ENCODE results near the gene PIKFYVE.
"Not testable (repeated sequence)": the region's sequence is repeated elsewhere in the genome, so short reads cannot be mapped to it uniquely, and the experiment has no call there.

PIKFYVE gene

GRCh38 chr2:208255557-208256106 is 10.4 kb upstream of the PIKFYVE start:
- DNase-seq: no peak

GRCh38 chr2:208256192-208256782 is 9.8 kb upstream of the PIKFYVE start:
- DNase-seq: no peak

DNA sequence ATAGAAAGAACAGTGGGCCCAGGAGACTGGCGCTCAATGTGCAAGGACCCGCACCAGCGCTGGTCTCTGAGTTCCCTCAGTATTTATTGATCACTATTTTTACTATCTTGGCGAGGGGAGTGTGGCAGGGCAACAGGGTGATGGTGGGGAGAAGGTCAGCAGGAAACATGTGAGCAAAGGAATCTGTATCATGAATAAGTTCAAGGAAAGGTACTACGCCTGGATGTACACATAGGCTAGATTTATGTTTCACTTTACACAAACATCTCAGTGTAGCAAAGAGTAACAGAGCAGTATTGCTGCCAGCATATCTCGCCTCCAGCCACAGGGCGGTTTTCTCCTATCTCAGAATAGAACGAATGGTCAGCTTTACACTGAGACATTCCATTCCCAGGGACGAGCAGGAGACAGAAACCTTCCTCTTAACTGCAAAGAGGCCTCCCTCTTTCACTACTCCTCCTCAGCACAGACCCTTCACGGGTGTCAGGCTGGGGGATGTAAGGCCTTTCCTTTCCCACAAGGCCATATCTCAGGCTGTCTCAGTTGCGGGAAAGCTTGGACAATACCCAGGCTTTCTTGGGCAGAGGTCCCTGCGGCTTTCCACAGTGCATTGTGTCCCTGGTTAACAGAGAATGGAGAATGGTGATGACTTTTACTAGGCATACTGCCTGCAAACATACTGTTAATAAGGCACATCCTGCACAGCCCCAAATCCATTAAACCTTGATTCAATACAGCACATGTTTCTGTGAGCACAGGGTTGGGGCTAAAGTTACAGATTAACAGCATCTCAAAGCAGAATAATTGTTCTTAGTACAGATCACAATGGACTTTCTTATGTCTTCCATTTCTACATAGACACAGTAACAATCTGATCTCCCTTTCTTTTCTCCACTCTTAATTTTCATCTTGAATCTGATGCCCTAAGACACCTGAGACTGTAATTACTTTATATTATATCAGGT is 8.9 kb upstream of the PIKFYVE start:
- DNase-seq: not testable (repeated sequence)

DNA sequence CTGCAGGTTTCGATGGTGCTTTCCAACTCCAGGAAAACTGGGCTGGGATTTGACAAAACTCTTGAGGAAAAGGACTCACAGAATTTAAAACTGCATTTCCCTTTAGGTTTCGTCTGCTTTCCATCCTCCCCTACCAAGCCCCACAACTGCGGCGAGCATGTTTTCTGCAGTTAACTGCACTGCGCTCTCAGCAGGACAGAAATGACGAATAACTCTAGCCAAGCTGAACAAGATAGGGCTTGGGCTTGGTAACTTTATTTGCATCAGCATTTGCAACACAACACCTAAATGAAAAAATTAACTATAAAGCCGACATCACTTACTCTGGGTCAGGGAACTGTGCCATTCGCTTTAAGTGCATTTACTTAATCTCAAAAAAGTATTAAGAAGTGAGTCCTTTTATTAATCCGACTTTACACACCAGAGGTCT is 669 bp upstream of the PIKFYVE start:
- peak; percentile 51 for DNase-seq

DNA sequence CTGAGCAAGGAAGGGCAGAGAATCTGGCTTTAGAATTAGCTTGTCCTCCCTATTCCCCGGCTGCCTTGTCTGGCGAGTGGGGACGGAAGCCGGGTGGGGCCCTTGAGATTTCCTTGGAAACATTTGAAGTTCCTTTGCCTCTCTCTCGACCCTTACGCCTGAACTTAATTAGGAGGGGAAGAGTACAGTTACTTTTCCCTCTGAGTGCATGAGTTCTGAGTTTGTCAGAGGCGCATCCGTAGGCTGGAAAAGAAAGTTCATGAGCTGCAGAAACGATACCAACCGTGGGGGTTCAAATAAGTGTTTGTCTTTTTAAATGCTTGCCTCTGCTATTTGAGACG is 468 bp downstream of the PIKFYVE start:
- DNase-seq: no peak

DNA sequence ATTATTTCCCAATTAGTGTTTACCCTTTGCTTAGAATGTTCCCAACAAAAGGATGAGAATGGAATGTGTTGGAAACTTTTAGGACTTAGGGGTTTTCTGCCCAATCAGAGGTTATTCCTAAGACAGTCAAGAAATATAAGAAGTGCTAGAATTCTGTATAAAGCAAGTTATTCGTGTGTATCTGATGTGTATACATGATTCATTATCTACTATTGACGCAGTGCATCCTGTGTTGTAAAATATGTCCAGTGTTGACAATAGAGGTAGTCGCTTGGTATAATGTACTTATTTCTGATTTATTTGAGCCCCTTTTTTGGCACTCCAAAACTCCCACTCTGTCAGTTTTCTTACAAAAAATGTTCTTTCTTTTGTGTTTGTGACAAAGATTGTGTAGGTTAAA is 881 bp downstream of the PIKFYVE start:
- no peak for DNase-seq

- DNase-seq: not testable (repeated sequence)
These were observed 1.5 kb downstream of the PIKFYVE start for GRCh38 chr2:208267526-208267925.

GRCh38 chr2:208268156-208268952 is 2.3 kb downstream of the PIKFYVE start:
- DNase-seq: no peak

DNA sequence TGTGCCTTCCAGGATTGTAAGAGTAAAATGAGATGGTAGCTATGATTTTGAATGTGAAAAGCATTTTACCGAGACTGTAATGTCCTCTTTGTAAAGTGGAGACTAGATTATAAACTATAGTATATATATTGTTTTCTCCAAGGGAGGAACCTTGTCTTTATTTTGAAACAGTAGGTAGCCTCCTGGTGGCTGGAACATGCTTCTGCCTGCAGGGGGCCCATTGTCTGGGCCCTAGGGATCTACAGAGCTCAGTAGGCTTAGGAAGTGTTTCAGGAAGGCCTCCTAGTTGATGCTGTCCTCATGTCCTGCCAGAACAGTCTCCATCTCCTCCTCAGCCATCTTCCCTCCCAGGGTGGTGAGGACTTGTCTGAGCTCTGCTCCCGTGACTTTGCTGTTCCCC is 3.0 kb downstream of the PIKFYVE start:
- no peak for DNase-seq

DNA sequence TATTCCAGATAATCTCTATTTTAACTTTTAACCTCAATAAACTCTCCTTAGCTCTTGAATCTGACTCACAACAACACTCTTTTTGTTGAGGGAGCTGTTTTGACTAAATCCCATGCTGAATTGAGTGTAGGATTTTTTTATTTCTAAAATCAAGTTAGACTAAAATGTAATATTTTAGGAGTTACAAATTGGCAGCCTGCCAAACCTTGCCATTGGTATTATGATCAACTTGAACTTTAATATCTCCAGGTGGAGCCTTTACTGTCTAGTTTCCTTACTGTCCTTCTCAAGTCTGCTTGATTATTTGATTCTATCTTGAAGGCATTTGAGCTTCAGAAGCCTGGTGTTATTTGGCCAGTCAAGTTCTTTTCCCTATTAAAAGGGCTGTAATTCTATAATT is 8.7 kb downstream of the PIKFYVE start:
- DNase-seq: no peak

GRCh38 chr2:208278549-208278948 is 12.5 kb downstream of the PIKFYVE start:
- no peak for DNase-seq

DNA sequence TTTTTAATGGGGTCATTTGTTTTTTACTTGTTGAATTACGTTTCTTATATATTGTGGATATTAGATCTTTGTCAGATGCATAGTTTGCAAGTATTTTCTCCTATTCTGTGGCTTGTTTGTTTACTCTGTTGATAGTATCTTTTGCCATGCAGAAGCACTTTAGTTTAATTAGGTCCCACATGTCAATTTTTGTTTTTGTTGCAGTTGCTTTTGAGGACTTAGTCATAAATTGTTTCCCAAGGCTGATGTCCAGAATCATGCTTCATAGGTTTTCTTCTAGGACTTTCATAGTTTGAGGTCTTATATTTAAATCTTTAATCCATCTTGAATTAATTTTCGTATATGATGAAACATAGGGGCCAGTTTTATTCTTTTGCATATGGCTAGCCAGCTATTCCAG is 13.2 kb downstream of the PIKFYVE start:
- DNase-seq: no peak

DNA sequence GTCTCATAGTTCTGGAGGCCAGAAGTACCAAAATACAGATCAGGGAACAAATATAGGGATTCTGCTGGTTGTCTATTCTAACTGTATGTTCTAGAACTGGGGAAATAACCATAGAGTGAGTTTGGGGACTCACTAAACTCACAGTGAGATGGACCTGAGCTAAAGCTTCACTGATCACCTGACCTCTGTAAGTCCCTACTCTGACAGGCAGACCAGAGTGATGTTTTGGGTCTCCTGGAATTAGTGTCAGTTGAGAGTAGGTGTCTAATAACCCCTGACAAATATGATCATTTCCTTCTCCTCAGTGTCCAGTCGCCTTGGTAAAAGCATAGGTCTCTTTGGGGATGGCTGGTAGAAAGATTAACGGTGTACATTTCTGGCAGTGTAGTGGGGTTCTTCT is 14.2 kb downstream of the PIKFYVE start:
- no peak for DNase-seq

- DNase-seq: no peak
These were observed 14.9 kb downstream of the PIKFYVE start for GRCh38 chr2:208280933-208281332.

- no peak for DNase-seq
These were observed 19.8 kb downstream of the PIKFYVE start for GRCh38 chr2:208285853-208286252.

DNA sequence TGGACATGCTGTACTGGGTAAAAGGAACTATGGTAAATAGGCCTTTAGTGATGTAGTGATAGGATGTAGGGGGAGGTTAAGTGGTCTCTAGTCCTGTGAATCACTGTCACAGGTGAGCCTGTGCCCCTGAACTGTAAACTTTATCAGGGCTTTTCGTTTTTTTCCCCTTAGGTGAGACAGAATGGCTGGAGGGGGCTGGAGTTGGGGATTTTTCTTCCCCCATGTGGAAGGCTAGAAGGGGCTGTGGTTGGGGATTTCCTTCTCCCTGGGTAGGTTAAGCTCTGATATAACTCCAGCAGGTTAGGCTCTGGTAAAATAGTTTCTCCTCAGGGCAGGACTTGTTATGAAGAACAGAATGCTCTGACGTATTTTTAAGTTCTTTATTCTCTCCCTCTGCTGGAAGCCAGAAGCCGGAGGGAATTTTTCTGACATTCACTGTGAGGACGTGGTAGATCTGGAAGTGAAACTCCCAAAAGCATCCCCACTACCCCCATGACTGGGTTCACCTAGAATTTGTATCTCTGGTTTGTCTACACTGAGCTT is 28.5 kb downstream of the PIKFYVE start:
- DNase-seq: no peak

- no peak for DNase-seq
These were observed 29.8 kb downstream of the PIKFYVE start for GRCh38 chr2:208295834-208296233.

- DNase-seq: no peak
These were observed 30.6 kb downstream of the PIKFYVE start for GRCh38 chr2:208296610-208297009.

GRCh38 chr2:208297961-208298360 is 31.9 kb downstream of the PIKFYVE start:
- no peak for DNase-seq

DNA sequence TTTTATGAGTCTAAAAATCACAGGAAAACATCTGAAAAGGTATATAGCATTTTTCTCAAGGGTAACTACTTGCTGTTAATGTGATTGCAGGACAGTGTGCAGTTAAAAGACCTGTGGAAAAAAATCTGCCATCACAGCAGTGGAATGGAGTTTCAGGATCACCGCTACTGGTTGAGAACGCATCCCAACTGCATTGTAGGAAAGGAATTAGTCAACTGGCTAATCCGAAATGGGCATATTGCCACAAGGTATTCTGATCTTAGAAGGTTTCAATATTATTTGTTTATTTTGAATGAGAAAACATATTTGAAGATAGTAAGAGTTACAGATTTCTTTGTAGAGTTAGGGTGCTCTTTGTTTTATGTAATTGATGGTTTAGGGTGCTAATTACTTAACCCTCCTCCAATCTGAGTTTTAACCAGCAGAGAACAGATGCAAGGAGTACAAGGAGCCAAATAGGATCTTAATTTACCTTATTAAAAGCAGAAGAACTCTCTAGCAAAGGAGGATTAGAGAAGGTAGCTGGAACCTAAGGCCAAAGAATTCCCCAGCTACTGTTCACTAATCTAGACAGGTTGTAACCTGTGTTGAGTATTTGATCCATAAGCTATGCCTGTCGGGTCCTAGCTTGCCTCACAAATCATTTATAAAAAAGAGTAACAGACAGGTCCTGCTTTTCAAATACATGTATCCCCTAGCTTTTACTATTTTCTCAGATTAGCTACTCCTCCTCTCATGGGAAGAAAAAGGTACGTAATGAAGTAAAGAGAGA is 35.0 kb downstream of the PIKFYVE start:
- DNase-seq: no peak

- DNase-seq: no peak
These were observed 38.1 kb downstream of the PIKFYVE start for GRCh38 chr2:208304157-208304556.

GRCh38 chr2:208304695-208305094 is 38.6 kb downstream of the PIKFYVE start:
- no peak for DNase-seq
